Aorta (tissue), 5 donors: ENCODE data around the gene DPP4. TPM values are rescaled to one million over a fixed set of nuclear protein-coding genes. Genes with fewer than 3 reads are reported as not detected.
"Not testable (repeated sequence)": the region's sequence is repeated elsewhere in the genome, so short reads cannot be mapped to it uniquely, and the experiment has no call there.

Experiments
- ATAC-seq: fragments of 200-7000 bp; cut with Tn5 transposase; one replicate; pipeline ENCODE4 v1.9.1; 2022; ENCODE audit warnings: moderate library complexity; ENCODE audit not compliant: low FRiP score
- DNase-seq, 2 donors: peaks; one replicate each; pipeline ENCODE4 v3.0.0-alpha.2; 2020
- H3K27ac ChIP-seq, 2 donors: one replicate each; pipeline ENCODE4 v1.5.1; 2013; ENCODE audit warnings: low read length in 2 of 2, mild to moderate bottlenecking in 2 of 2, moderate library complexity in 2 of 2, control low read depth in 1 of 2, inconsistent platforms in 1 of 2, low read depth in 1 of 2
- H3K27me3 ChIP-seq, 2 donors: one replicate each; pipeline ENCODE4 v1.6.1; 2013; ENCODE audit warnings: control low read depth in 1 of 2, low read length in 1 of 2, mild to moderate bottlenecking in 1 of 2, moderate library complexity in 1 of 2; ENCODE audit not compliant: insufficient read depth in 2 of 2, control insufficient read depth in 1 of 2
- H3K36me3 ChIP-seq, 2 donors: one replicate each; pipeline ENCODE4 v1.6.1; 2013; ENCODE audit warnings: control low read depth in 1 of 2, low read length in 1 of 2, mild to moderate bottlenecking in 1 of 2; ENCODE audit not compliant: insufficient read depth in 2 of 2, control insufficient read depth in 1 of 2
- H3K4me1 ChIP-seq, 2 donors: one replicate each; pipeline ENCODE4 v1.6.1; 2013; ENCODE audit warnings: low read length in 2 of 2, control low read depth in 1 of 2, mild to moderate bottlenecking in 1 of 2, moderate library complexity in 1 of 2; ENCODE audit not compliant: insufficient read depth in 2 of 2, control insufficient read depth in 1 of 2
- H3K4me3 ChIP-seq, 2 donors: one replicate each; pipeline ENCODE4 v1.5.1; 2013; ENCODE audit warnings: low read length in 2 of 2, control low read depth in 1 of 2, mild to moderate bottlenecking in 1 of 2
- H3K9me3 ChIP-seq: one replicate; pipeline ENCODE4 v1.6.1; 2013; ENCODE audit warnings: mild to moderate bottlenecking, low read length; ENCODE audit not compliant: control insufficient read depth
- WGBS, 2 donors: extraction: QIAGEN DNeasy Blood & Tissue Kit; methylation state at CpG; one replicate each; pipeline ENCODE4 v1.1.7; 2013; 5-methylcytosine and 5-hydroxymethylcytosine counted together
- intact Hi-C, 2 donors: fragments of 100-400 bp; cut with DNase I; formaldehyde crosslinking; loops; one replicate each; pipeline versions ENCODE4 v1.14.2 to v1.15.0; 2022
- polyA plus RNA-seq, 2 donors: library from polyadenylated mRNA; stranded (reverse); fragments of 200-250 nt; gene quantifications; one replicate each; pipeline ENCODE4 v1.2.3, GENCODE V29; 2013
- total RNA-seq, 2 donors: library from RNA; stranded (reverse); fragmentation: NEBNext Ultra II Directional; extraction: Animal tissue kit (Norgen Biotek cat#: 25700); gene quantifications; one replicate each; pipeline ENCODE4 v1.2.1, GENCODE V29; 2021
- donor health status: healthy with polysubstance abuse.
- donor health status: Bipolar disorder and iron deficiency.
- donor health status: DM: no; HTN: no; CAD: no.
- donor health status: DM: no; HTN: no; CAD: no.
- donor health status: DM: yes; HTN: yes; CAD: no.

DPP4 gene
- total and polyA plus RNA-seq, 4 donors: 0.20 to 4.1 (median 3.6) TPM

- Histone ChIP-seq H3K4me1 (no peaks in the 10 kb centered on the region), H3K4me3 (no peak overlapping the region), H3K27ac (no peak overlapping the region), H3K36me3 (no peaks in the 10 kb centered on the region), H3K27me3 (no peaks in the 10 kb centered on the region), H3K9me3 (no peaks in the 10 kb centered on the region)
- ATAC-seq (no peak), DNase-seq (no peak)
- intact Hi-C loops: no loop called here
- WGBS, 2 donors: 40 to 41% methylated on average over 1 of the region's 1 CpG
These were observed 90.7 kb downstream of the DPP4 start for GRCh38 chr2:161983331-161983651.

DNA sequence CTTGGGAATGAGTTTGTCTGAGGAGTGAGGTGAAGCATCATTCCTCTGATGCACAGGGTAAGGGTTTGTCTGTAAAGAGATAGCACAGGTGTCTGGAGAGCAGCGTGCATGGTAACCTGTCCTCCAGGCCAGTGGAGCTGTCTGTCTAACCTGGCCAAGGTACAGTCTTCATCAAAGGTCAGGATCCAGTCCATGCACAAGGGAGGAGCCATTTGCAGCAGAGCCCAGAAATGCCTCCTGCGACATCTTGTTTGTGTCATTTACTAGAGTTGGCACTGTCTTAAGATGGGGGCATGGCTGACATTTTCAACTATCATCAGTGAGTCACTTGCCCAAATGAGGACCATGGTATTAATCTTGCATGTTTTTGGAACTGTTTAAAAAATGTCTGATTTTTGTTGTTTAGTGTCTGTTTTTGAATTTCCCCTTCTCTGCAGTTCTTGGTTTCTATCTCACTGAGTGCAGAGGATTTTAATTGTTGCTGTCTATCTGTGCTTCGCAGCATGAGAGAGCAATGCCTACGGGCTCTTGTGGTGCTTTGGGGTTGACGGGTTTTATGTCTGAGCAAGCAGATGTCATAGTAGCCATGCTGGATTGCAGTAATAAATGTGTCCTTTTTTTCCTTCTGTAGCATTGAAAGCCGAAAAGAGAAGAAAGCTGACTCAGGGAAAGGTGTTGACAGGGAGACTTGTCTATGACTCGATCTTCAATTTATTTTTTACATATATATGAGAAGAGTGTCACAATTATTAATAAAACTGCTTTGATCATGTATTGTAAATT, 91.3 kb downstream of the DPP4 start:
- H3K4me1 ChIP-seq: no peaks in the 10 kb centered on the region
- no peaks in the 10 kb centered on the region for H3K27me3 ChIP-seq
- WGBS, 2 donors: 60 to 67% methylated on average over 7 of the region's 7 CpGs
- H3K27ac ChIP-seq: no peak overlapping the region
- DNase-seq: no peak
- no peaks in the 10 kb centered on the region for H3K9me3 ChIP-seq
- no peak overlapping the region for H3K4me3 ChIP-seq
- H3K36me3 ChIP-seq: no peaks in the 10 kb centered on the region
- intact Hi-C loops: no loop called here
- ATAC-seq: no peak

GRCh38 chr2:161981679-161982250, 92.2 kb downstream of the DPP4 start:
- Histone ChIP-seq H3K27me3 (no peaks in the 10 kb centered on the region), H3K4me1 (no peaks in the 10 kb centered on the region), H3K36me3 (no peaks in the 10 kb centered on the region), H3K4me3 (no peak overlapping the region), H3K27ac (no peak overlapping the region), H3K9me3 (no peaks in the 10 kb centered on the region)
- 84 to 88% methylated on average over 10 of the region's 10 CpGs for WGBS, 2 donors
- intact Hi-C loops: no loop called here
- DNase-seq: no peak
- no peak for ATAC-seq

GRCh38 chr2:161980976-161981375, 93.0 kb downstream of the DPP4 start:
- Histone ChIP-seq H3K4me1 (no peaks in the 10 kb centered on the region), H3K9me3 (no peaks in the 10 kb centered on the region), H3K27me3 (no peaks in the 10 kb centered on the region), H3K36me3 (no peaks in the 10 kb centered on the region), H3K27ac (no peak overlapping the region), H3K4me3 (no peak overlapping the region)
- WGBS, 2 donors: 11 to 30% methylated on average over 1 of the region's 1 CpG
- DNase-seq (no peak), ATAC-seq (no peak)
- intact Hi-C loops: no loop called here

- ATAC-seq (no peak), DNase-seq (no peak)
- Histone ChIP-seq H3K9me3 (peaks cover 3% of the 10 kb centered on the region), H3K27me3 (no peaks in the 10 kb centered on the region), H3K4me1 (no peaks in the 10 kb centered on the region), H3K27ac (no peak overlapping the region), H3K4me3 (no peak overlapping the region), H3K36me3 (no peaks in the 10 kb centered on the region)
- intact Hi-C loops: no loop called here
- WGBS, 2 donors: 76 to 79% methylated on average over 2 of the region's 2 CpGs
These were observed 94.5 kb downstream of the DPP4 start for GRCh38 chr2:161979490-161979889.

DNA sequence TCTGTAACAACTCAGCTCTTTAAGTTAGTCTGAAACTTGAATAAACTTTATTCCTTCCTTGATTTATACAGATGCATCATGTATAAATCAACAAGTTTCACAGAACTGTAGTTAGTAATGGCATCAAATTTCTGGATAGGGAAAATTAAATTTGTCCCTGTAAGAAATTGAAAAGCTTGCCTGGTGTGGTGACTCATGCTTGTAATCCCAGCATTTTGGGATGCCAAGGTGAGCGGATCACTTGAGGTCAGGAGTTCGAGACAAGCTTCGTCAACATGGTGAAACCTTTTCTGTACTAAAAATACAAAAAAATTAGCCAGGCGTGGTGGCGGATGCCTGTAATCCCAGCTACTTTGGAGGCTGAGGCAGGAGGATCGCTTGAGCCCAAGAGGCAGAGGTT, 96.1 kb downstream of the DPP4 start:
- H3K4me3 ChIP-seq, ATAC-seq, DNase-seq, H3K27ac ChIP-seq, H3K4me1 ChIP-seq, H3K36me3 ChIP-seq, intact Hi-C loops, H3K9me3 ChIP-seq, H3K27me3 ChIP-seq: not testable (repeated sequence)
- 71 to 81% methylated on average over 6 of the region's 6 CpGs for WGBS, 2 donors

DNA sequence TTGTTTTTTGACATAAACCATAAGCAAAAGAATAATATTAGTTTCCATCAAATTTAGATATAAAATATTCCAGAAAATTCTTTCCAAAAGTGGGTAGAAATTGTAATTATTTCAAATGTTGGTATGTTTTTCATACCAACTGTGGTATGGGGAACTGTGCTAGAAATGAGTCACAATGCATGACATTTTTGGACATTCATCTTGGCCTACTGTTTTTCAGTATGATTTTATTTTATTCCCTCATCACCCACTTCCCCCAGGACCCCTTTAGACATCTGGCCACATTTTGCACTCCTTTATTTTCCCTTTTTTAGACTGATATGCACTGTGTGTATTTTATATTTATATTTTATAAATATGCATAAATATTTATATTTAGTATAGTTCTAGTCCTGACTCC, 97.1 kb downstream of the DPP4 start:
- intact Hi-C loops: no loop called here
- no peak for DNase-seq

GRCh38 chr2:161976295-161976694, 97.7 kb downstream of the DPP4 start:
- intact Hi-C loops: no loop called here
- H3K27me3 ChIP-seq: no peaks in the 10 kb centered on the region
- H3K36me3 ChIP-seq: no peaks in the 10 kb centered on the region
- H3K4me1 ChIP-seq: no peaks in the 10 kb centered on the region
- DNase-seq: no peak
- ATAC-seq: no peak
- no peak overlapping the region for H3K4me3 ChIP-seq
- H3K9me3 ChIP-seq: peaks cover 3% of the 10 kb centered on the region
- WGBS, 2 donors: 61 to 62% methylated on average over 1 of the region's 1 CpG
- H3K27ac ChIP-seq: no peak overlapping the region

More for the DNA sequence above, 97.1 kb downstream of the DPP4 start:
- no peak overlapping the region for H3K4me3 ChIP-seq
- ATAC-seq: no peak
- peaks cover 3% of the 10 kb centered on the region for H3K9me3 ChIP-seq
- no peak overlapping the region for H3K27ac ChIP-seq
- no peaks in the 10 kb centered on the region for H3K36me3 ChIP-seq
- H3K4me1 ChIP-seq: no peaks in the 10 kb centered on the region
- H3K27me3 ChIP-seq: no peaks in the 10 kb centered on the region

DNA sequence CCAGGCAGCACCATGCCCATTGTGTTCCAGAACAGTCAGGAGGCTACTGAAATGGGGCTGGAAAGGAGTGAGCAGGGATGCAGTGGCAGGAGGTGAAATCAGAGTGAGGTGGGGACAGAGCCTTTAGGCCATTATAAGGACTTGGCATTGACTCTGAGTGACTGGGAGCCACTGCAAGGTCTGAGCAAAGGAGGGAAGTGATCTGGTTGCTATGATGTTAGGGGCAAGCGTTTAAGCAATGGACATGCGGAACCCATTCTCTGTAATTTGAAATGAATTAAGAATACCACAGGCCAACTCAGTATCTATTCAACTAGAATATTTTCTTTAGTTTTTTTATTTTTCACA, 98.2 kb downstream of the DPP4 start:
- no peak overlapping the region for H3K27ac ChIP-seq
- peaks cover 3% of the 10 kb centered on the region for H3K9me3 ChIP-seq
- WGBS, 2 donors: 87 to 95% methylated on average over 2 of the region's 2 CpGs
- H3K27me3 ChIP-seq: no peaks in the 10 kb centered on the region
- ATAC-seq (no peak), DNase-seq (no peak)
- no peaks in the 10 kb centered on the region for H3K36me3 ChIP-seq
- no peak overlapping the region for H3K4me3 ChIP-seq
- intact Hi-C loops: no loop called here
- no peaks in the 10 kb centered on the region for H3K4me1 ChIP-seq
